ENCODE measurements around the gene TAF10. TPM values are rescaled to one million over a fixed set of nuclear protein-coding genes. Genes with fewer than 3 reads are reported as not detected.

Gene TAF10
- 99.9 and 120 TPM in 2 replicates for total RNA-seq (2014; rRNA removed)
- polyA plus RNA-seq (2012): 450 TPM

- DNase-seq (ENCODE audit: low read depth): peak; percentile 94
Observed at GRCh38 chr11:6612213-6613041, at the start of gene TAF10. Gene TAF10, minus strand, starts transcription at chr11:6612216. Its CDS starts 27 bp downstream, at chr11:6612189.

GRCh38 chr11:6660712-6661111, 48.7 kb upstream of the TAF10 start:
- DNase-seq (ENCODE audit: low read depth): no peak

- no peak for DNase-seq (ENCODE audit: low read depth)
Observed at GRCh38 chr11:6658647-6659046, 46.6 kb upstream of the TAF10 start.

GRCh38 chr11:6657346-6657745, 45.3 kb upstream of the TAF10 start:
- peak; percentile 46 for DNase-seq (ENCODE audit: low read depth)

DNA sequence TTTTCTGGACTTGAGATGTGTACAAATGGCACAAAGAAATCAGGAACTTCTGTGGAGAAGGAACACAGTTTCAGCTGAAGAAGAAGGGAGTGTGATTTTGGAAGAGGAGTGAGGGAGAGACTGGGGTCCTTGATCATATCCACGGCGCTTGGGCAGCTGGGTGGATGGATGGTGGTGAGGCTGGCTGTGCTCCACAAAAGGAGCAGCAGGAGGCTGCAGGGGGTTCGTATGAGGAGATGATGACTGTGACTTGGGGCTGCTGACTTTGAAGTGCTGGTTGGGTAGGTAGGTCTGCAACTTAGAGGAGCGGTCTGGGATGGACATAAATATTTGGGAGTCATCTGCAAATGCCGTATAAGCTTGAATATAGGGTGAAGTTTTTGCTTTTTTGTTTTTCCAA, 44.9 kb upstream of the TAF10 start:
- no peak for DNase-seq (ENCODE audit: low read depth)

GRCh38 chr11:6656584-6656915, 44.5 kb upstream of the TAF10 start:
- no peak for DNase-seq (ENCODE audit: low read depth)

GRCh38 chr11:6655790-6656583, 44.0 kb upstream of the TAF10 start, which contains the start of gene DCHS1:
Gene DCHS1, minus strand, starts transcription at chr11:6655809. Its CDS starts 14,196 bp downstream, at chr11:6641613.
- DNase-seq (ENCODE audit: low read depth): no peak

- DNase-seq (ENCODE audit: low read depth): no peak
Observed at GRCh38 chr11:6655020-6655789, 43.2 kb upstream of the TAF10 start.

DNA sequence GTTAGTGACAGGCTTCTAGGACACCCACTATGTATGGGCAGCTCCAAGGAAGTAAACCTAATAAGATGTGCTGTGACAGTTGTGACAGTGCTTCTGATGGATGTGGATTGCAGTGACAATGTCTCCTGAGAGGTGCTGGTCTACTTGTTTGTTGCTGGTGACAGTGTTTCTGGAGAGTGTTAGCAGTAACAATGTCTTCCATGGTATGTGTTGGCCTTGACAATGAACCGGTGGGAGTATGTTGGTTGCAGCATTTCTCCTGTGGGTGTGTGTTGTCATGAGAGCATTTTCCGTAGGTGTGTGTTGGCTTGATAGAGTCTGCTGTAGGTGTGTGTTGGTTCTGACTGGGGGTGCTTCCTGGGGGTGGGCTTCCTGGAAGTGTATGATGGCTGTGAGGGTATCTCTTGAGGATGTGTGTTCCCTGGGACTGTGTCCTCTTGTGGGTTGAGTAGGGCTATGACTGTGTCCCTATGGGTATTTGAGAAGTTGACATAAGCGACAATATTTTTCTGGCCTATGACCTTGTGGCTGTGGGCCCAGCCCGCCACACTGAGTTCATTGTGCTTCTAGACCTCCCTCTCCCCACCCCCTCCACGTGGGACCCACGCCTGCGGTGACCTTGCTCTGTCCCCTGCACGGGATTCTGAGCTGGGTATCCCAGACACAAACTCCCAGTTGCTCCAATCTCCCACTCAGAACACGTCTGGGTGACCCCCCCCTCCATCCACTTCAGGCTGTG, 42.4 kb upstream of the TAF10 start:
- DNase-seq (ENCODE audit: low read depth): no peak

GRCh38 chr11:6653656-6654055, 41.6 kb upstream of the TAF10 start:
- DNase-seq (ENCODE audit: low read depth): no peak

- no peak for DNase-seq (ENCODE audit: low read depth)
Observed at GRCh38 chr11:6653097-6653496, 41.1 kb upstream of the TAF10 start.

- no peak for DNase-seq (ENCODE audit: low read depth)
Observed at GRCh38 chr11:6652182-6652581, 40.2 kb upstream of the TAF10 start.

DNA sequence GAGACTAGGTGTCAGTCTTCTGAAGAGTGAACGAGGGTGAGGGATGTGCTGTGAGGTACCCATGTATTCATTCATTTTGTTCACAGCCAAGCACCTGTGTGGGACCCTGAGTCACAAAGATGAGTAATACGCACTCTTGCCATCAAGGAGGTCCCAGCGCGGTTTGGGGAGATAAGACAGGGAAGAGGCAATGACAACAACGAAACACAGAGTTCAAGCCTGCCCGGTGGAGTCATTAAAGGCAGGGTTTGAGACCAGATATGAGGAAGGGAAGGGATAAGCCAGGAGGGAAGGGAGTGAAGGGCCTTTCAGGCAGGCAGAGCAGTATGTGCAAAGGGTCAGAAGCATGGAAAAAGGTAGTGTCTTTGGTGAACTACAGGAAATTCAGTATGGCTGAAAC, 39.0 kb upstream of the TAF10 start:
- no peak for DNase-seq (ENCODE audit: low read depth)

DNA sequence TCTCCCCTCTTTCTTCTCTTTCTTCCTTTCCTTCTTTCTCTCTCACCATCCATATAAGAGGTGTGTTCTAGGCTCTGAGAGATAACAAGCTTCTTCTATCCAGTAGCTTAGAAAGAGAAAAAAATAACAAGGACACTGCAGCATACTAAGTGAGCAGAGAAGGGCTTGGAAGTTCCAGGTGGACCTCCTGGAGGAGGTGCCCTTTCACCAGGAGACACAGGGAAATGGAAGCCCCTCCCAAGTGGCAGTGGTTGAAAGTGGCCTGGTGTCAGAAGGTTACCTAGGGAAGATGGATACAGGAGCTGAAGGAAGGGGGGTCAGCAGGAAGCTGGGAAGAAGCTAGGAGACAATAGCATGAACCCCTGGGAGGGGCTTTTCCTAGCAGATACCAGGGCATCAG, 38.1 kb upstream of the TAF10 start:
- no peak for DNase-seq (ENCODE audit: low read depth)

GRCh38 chr11:6648501-6648900, 36.5 kb upstream of the TAF10 start:
- DNase-seq (ENCODE audit: low read depth): no peak

DNA sequence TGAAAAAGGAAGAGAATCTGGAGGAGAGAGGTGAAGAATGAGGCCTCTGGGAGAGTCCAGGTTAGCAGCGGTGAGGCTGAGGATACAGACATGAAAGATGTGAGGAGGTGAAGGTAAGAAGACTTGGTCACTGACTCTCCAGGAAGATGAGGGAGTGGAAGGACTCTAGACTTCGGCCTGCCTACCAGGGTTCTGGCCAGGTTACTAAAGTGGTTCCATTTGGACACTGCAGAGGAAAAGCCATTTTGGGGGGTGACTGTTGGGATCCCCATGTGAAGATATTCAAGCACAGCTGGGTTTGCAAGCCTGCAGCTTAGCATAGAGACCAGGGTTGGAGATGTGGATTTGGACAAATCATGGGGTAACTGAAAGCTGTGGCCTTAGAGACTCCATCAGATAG, 35.8 kb upstream of the TAF10 start:
- no peak for DNase-seq (ENCODE audit: low read depth)

GRCh38 chr11:6646918-6647679, 35.1 kb upstream of the TAF10 start:
- no peak for DNase-seq (ENCODE audit: low read depth)

DNA sequence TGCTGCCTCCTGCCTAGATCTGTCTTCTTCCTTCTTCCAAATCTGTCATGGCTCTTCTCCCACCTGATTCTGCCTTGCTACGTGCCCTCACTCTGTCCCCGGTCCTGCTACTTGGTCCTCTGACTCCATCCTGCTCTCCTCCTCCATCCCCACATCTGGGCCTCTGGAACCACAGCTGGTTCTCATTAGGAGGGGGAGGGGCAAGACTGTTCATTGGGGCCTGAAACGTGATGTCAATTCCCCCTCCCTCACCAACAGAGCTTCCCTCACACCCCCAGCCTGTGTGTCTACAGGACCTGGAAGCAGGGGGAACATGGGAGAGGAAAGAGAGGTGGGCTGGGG, 34.5 kb upstream of the TAF10 start:
- DNase-seq (ENCODE audit: low read depth): no peak

DNA sequence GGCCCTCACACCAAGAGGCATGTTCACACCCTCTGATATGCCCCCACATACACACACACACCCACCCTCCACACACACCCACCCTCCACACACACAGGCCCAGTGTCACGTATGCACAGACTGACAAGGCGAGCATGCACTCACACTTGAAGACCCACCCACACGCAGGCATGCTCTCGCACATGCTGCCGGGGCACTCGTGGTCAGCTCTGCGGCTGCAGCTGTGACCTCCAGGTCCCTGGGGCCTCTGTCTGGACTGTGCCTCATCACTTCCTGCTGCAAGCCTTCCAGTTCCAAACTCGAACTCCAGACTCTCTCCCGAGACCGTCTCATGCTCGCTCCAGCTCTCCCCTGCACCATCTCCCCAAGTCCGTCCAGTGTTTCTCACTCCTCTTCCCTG, 34.1 kb upstream of the TAF10 start:
- DNase-seq (ENCODE audit: low read depth): peak; percentile 82

- DNase-seq (ENCODE audit: low read depth): no peak
Observed at GRCh38 chr11:6642957-6643356, 30.9 kb upstream of the TAF10 start.

Data from LHCN-M2 (cell line).